GM18499 (cell line): ENCODE results near the gene IGF1R.

Experiments
- ATAC-seq: cut with Tn5 transposase; IDR thresholded peaks from one replicate; pipeline ENCODE4 v1.9.1; 2021; ENCODE audit warnings: moderate number of reproducible peaks; ENCODE audit not compliant: insufficient read depth, unreplicated experiment

Gene IGF1R

DNA sequence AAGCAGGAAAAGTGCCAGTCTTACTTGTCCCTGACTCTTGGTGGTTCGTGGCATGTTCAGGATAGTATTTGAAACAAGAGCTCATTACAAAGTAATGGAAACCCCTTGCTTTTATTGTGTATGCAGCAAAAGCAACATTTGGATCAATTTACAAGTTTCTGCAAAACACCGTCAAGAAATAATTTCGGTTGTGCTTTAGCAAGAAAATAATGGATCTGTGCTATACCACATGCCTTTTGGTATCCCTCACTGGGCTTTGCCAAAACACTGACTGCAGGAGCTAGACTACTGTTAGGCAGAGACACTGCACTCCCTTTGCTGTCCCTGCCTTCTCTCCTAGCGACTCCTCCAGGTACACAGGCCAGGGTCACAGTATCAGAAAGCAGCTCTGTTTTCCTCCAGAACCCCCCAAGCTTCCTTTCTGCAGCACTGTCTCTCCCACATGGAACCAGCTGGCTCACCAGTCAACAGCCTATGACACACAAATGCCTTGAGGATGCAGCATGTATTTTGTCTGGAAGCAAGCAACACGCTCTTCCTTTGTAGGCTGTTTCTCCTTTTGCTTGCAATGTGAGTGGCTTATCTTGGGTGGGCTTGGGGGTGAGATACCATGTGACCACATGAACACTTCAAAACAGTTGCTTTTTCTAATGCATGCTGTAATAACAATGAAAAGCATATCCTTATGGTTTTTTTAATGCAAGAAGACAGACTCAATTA is 247.8 kb downstream of the IGF1R start:
- no peak for ATAC-seq

DNA sequence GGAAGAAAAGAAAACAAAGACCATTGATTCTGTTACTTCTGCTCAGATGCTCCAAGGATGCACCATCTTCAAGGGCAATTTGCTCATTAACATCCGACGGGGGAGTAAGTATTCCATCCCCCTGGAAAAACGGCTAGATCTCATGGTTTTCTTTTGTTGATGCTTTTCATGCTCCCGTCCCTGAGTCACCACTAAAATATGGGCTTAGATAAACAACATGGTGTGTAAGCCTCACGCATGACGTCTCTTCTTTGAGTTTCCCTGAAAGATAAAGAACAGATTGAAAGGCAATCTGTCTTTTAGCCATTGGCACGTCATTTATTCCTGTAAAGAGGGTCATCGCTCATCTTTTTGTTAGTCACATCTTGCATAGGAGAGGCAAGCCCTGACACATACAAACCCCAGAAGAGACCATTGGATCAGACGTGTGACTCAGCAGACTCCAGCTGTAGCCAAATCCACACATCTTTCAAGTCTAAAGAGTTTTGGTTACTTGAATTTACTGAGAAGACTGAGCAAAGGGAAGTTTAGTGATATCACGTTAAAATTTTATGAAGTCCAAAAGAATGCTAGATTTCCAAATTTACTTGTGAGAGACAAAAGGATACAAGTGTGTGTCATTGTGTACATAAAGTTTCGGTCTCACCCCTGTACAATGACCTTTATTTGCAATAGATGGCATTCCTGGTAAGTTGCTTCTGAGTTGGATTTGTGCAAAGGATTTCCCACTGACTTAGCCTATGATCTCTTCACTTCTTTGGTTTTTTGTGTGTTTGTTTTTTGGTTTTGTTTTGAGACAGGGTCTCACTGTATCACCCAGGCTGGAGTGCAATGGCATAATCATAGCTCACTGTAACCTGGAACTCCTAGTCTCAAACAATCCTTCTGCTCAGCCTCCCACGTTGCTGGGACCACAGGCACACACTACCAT is 248.7 kb downstream of the IGF1R start:
- no peak for ATAC-seq

DNA sequence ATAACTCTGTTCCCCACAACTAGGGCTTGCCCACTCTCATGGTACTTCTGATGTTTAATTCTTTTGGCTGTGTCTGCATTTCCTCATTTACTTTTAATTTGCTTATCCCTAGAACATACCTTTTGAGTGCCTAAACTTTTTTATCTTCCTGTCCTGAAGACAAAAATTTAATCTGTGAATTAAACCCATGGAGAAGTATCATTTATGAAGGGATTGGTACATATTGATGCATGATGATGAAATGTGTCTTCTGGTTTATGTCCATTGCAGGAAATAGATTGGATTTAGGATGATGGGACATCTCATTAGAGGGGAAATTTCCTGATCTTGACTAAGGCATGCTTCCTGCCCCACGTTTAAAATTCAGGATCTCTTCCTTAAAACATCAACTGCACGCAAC is 249.8 kb downstream of the IGF1R start:
- ATAC-seq, result no peak

DNA sequence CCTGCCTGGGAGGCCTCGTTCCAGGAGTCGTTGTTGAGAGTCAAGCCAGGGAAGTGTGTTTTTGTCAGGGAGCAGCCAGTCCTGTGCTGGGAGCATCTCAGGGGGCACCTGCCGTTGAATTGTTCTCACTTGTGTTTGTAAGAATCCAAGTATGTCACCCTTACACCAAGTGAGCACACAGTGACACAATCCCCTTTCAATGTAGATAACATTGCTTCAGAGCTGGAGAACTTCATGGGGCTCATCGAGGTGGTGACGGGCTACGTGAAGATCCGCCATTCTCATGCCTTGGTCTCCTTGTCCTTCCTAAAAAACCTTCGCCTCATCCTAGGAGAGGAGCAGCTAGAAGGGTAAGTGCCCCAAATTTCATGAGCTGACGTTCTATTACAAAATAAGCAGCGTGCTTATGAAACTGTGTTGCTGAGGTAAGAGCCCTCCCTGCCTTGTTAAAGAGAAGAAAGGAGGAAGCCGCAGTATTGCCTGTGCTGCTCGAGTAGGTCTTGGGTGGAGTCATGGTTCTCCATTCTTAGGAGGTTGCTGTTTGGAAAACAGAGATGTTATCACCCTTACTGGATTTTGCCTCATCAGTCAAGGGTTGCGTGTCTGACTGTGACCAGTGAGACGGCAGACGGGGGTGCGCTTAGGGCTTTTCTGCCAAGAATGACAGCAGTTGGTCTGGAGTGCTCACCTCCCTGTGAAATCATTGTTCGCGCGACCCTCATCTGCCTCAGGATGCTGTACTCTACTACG is 251.1 kb downstream of the IGF1R start:
- ATAC-seq, result no peak

DNA sequence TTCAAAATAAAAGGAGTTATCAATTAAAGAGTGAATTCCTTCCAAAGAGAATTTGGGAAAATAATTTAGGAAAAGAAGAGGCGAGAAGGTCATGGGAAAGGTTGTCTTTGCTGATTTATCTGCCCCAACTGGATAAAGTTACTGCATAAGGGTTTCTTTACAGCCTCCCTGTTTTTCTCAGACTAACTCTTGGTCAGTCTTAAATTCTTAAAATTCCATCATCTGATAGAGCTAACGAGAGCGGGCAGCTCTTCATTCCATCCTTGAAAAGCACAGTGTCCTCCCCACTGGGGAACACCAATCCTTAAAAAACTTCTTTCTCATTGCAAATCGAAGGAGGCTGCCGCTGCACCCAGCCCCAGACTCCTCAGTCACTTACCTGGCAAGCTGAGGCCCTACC is 252.0 kb downstream of the IGF1R start:
- no peak for ATAC-seq

DNA sequence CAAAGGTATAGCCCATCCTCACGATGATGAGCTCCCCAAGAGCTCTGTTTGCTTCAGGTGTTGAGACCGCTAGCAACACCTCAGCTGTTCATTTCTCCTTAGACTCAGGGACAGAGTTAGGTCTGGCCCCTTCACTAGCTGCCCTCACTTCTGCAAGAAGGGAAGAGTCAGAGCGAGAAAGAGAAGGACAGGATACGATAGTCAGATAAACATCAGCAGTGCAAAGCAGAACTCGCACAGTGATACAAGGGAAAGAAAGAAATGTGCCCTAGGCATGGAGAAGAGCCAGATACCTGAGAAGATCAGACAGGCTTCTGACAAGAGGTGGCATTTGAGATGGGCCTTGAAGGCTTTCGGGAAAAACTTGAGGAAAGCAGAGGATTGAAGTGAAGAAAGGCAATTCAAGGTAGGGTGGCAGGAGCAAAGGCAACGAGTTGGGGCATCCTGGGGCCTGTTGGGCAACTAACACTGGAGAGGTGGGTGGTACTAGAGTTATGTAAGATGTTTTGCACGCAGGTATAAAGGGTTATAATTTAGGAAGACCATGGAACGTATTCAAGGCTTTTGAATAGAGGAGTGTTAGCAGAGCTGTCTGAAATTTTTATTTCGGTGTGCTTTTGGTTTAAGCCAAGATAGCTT is 253.2 kb downstream of the IGF1R start:
- no peak for ATAC-seq

DNA sequence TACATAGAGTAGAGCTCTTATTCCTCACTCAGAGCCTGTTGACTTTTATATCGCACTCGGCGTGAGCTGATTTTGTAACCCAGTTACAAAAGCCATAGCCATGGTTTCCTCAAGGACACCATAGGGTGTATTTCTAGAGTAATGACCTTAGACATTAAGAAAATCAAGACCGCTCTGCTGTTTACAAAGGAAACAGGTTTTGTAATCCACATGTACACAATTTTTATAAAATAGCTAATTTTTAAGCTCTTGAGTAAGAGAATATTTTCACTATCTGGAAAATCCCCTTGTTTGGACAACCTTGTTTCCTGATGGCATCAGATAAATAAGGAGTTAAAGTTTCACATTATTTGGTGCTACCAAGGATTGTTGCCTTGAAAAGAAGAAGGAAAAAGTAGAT is 254.6 kb downstream of the IGF1R start:
- ATAC-seq, result no peak

DNA sequence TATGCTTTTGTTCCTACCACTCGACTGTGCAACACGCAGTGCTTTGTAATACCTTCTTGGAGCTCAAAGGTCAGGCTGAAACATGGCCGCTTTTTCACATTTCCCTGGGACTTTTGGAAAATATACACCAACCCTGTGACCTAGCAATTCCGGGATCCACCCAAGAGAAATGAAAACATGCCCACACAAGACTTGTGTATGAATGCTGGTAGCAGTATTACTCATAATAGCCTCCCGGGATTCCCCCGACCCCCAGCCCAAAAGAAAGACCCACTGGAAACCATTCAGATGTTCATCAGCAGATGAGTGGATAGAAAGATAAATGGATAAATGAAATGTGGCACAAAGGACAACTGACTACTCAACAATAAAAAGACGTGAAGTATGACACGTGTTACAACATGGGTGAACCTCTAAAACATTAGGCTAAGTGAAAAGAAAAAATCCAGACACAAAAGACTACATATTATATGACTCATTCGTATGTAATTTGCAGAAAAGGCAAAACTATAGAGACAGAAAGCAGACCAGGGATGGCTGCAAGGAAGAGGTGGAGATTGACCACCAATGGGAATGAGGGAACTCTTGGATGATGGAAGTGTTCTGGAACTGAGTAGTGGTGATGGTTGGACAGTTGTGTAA is 255.2 kb downstream of the IGF1R start:
- no peak for ATAC-seq

DNA sequence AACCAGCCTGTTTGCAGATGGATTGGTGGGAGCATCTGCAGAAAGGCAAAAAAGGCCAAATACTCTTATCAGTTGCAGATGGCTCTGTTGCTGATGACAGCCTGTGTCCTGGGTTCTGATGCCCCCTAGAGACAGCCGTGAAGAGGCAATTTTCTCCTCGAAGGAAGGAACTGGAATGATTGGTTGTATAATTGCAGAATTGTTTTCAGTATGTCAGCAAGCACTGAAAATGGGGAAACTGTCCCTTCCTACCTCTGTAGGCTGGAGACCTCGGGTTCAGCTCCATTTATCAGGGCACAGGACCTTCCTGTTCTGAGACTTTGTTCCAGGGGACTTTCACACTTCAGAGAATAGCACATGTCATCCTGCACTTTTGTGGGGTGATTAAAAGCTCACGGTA is 256.2 kb downstream of the IGF1R start:
- ATAC-seq, result no peak

DNA sequence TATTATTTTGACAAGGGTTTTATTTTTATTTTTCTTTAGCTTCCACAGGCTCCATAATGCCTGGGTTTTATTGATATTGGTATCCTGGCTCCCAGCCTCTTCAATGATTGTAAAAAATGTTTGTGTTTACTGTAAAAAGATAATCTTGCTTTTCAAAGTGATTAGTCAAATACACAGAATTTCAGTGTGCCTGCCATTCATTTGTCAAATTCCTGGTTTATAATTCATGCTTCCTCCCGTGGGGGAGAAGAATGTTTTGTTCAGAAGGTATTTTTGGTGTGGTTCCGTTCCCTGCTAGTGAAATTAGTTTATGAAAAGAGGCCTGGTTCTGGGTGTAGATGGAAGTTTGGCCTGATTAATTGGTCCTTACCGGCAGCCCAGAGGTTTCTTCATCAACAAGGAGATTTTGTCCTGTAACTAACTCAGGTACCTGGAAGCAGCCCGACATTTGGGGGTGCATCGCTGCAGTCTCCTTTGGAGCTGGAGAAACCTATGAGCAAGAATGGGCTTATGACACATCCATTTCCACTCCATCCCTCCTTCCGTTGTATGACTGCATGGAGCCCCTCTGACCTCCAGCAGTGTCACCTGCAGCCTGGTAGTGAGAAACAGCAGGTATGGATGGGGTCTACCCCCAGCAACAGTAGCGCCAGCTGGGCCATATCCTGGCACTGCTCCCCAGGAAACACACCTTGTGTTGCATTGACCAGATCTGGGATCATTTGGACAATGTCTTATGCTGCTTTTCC is 257.8 kb downstream of the IGF1R start:
- ATAC-seq, result no peak

DNA sequence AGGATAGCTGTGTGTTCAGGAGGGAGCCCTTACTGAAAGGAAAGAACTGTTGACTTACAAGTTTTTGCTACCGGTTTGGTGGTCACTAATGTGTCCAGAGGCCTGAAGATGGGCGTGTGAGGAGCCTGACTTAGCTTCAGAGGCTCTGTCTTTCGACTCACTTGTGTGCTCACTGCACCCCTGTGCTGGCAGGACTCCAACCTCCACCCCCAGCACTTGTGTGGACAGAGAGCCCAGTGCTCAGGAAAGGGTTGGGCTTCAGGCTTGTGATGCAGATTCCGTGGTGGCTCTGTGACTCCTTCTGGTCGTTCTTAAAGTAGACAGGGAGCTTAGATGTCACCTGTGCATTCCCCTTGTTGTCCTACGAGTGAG is 258.4 kb downstream of the IGF1R start:
- no peak for ATAC-seq

DNA sequence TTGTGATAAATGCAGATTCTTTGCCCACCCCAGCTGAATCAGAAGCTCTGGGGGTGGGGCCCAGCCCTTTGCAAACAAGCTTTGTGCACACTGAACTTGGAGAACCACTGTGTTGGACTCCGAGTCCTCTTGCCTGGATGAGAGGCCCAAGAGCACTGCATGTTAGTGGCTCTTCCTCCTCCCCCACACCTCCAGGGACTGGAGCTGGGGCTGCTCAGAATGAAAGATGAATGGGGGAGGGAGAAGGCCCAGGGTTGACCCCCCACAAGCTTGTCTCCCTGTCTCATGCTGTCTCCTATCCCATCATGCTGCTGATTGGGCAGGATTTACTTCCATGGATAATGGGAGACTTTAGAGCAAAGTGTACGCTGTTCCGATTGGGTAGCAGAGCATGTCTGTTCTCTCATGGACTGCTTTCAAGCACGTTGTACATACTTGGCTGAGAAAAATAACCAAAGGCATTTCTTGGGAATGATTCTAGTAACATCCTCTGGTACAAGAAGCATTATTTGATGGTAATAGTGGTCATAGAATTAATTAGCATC is 259.7 kb downstream of the IGF1R start:
- no peak for ATAC-seq

DNA sequence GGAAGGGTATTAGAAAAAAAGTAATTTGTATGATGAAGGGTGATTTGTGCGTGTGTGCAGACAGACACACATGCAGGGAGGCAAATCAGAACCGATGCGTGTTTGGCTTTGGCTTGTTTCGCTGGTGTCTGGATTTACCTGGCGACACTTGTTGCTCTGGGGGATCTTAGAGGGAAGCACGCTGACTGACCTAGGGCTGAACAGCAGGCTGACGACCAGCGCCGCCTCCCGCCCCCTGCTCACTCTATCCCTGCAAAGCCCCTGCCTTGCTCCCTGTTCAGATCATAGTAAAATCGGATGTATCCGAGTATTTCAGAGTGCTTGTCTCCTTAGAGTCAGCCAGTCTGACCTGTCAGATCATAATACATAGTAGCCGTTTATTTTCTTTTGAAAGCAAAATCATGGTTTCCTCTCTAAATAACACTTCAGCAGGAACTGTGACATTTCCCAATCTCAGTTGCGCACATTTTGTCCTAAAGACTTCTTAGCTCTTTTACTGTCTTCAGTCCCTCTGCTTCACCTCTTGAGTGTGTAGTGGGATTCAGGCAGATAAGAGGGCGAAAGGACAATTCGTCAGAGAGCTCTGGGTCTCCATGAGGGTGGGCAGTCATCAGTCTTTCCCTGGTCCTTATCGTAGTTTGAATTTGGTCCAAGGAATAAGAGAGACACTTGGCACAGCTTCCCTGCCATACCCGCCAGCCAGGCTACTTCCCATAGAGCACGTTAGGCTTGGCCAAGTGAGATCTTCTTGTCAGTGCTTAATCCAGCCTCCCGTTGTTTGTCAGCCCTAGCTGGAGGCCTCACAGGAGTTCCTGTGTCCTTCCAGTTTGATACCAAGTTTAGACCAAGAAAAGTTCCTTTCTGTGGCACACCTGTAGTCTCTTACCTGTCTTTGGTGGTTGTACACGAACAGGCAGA is 261.9 kb downstream of the IGF1R start:
- ATAC-seq, result no peak

DNA sequence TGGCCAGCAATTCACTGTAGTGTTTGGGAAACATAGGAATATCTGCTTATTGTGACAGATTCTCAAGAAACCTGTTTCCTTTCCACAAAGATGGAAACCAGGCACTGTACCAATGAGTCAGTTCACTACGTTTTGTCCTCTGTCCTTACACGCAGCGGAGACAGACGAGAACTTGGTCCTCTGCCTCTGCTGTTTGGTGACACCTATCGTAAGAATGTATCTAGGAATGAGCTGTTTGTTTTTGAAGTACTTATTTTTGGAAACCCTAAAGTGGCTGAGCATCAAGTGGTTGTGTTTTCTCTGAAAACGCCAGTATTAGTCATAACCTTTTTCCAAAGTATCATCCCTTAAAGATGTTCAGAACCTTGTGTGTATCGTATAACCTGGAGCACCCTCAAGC is 266.3 kb downstream of the IGF1R start:
- ATAC-seq, result no peak

DNA sequence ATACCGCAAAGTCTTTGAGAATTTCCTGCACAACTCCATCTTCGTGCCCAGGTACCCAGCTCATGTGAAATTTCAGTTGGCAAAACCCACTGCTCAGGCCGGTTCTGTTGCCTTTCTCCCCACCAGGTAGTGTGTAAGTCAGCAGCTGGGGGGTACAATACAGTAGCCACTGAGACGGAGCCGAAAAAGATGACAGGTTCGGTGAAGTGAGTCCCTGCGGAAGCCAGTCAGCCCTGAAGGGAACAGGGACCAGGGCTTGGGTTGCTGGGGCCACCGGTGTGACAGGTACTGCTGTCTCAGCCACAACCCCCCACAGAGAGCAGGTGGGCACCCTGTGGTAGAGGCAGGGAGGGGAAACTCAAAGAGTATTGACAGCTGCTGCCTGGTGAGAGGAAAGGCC is 268.5 kb downstream of the IGF1R start:
- no peak for ATAC-seq

DNA sequence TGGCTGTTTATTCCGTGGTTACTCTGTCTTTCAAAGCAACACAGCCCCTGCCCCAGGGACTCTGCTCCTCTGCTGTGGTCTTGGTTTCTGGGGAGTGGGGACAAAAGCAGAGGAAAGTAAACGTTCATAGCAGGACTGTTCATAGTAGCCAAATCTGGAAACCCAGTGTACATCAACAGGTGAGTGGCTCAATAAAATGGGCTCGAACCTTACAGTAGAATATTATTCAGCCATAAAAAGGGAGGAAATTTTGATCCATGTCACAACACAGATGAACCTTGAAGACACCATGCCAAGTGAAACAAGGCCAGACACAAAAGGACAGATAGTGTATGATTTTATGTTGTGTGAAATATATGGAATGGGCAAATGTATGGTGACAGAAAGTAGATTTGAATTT is 269.1 kb downstream of the IGF1R start:
- no peak for ATAC-seq

DNA sequence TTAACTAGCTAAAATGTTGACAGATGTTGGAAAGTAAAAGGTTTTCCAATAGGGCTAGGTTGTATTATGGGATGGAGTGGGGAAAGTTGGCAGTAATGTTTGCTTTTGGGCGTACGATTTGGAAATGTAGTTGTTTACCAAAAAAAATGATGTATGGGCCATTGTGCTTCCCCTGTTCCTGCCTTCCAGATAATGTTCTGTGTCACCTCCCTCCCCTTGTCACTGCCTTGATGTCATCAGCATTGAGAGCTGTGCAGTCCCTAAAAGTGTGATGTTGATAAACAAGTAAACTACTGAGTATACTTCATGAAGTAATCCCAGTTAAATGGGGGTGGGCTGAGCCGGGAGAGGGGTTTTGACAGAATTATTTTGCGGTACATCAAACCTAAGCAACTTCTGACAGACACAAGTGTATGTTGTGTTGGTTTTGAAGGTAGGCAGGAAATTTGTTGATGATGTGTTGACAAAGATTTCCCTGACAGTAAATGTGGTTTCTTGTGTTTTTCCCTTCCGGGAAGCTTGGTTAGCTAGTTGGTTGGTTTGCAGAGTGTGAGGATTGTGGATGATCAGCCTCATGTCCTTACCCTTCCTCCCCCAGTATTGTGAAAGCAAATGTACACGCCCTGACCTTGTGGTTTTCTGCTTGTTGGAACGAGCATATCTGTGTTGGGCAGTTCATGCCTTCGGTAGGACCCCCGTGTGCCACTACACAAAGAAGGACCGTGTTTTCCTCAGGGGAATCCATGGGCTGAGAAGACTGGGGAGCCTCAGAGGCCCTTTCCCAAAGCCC is 271.9 kb downstream of the IGF1R start:
- no peak for ATAC-seq
